Endothelial cell (in vitro differentiated cells): ENCODE measurements around the gene MTMR11. TPM values are rescaled to one million over a fixed set of nuclear protein-coding genes. Genes with fewer than 3 reads are reported as not detected.
"Not testable (repeated sequence)": the region's sequence is repeated elsewhere in the genome, so short reads cannot be mapped to it uniquely, and the experiment has no call there.

Experiments
- DNase-seq: peaks from one replicate; pipeline ENCODE4 v3.0.0; 2021; ENCODE audit warnings: low spot score
- H3K27ac Mint-ChIP-seq: one replicate; pipeline ENCODE4 v1.8.0; 2021; ENCODE audit warnings: mixed read lengths, inconsistent platforms; ENCODE audit not compliant: unreplicated experiment
- H3K27me3 Mint-ChIP-seq: one replicate; pipeline ENCODE4 v1.8.0; 2021; ENCODE audit warnings: mild to moderate bottlenecking, moderate library complexity, mixed read lengths, inconsistent platforms; ENCODE audit not compliant: unreplicated experiment
- H3K36me3 Mint-ChIP-seq: one replicate; pipeline ENCODE4 v1.8.0; 2021; ENCODE audit warnings: mild to moderate bottlenecking, low read depth, mixed read lengths, inconsistent platforms; ENCODE audit not compliant: unreplicated experiment
- H3K4me1 Mint-ChIP-seq: one replicate; pipeline ENCODE4 v1.8.0; 2021; ENCODE audit warnings: mild to moderate bottlenecking, mixed read lengths, inconsistent platforms; ENCODE audit not compliant: unreplicated experiment
- H3K4me3 Mint-ChIP-seq: one replicate; pipeline ENCODE4 v1.8.0; 2021; ENCODE audit warnings: mild to moderate bottlenecking, mixed read lengths, inconsistent platforms; ENCODE audit not compliant: unreplicated experiment
- H3K9me3 Mint-ChIP-seq: one replicate; pipeline ENCODE4 v1.8.0; 2021; ENCODE audit warnings: mixed read lengths, inconsistent platforms; ENCODE audit not compliant: unreplicated experiment
- total RNA-seq: library from RNA; stranded (reverse); fragmentation: NEBNext Ultra II Directional; extraction: Animal tissue kit (Norgen Biotek cat#: 25700); gene quantifications from one replicate; pipeline ENCODE4 v1.2.1, GENCODE V29; 2021; ENCODE audit not compliant: unreplicated experiment
- TF ChIP-seq, protein P1 (sequence below): fragments of 200-600 bp; sonication (generic); IDR thresholded peaks from one replicate; pipeline ENCODE4 v1.5.0; 2021; ENCODE audit warnings: antibody characterized with exemption; ENCODE audit not compliant: unreplicated experiment

Gene MTMR11
- total RNA-seq, 1 donor from 2014 or later: 10.3 TPM

DNA sequence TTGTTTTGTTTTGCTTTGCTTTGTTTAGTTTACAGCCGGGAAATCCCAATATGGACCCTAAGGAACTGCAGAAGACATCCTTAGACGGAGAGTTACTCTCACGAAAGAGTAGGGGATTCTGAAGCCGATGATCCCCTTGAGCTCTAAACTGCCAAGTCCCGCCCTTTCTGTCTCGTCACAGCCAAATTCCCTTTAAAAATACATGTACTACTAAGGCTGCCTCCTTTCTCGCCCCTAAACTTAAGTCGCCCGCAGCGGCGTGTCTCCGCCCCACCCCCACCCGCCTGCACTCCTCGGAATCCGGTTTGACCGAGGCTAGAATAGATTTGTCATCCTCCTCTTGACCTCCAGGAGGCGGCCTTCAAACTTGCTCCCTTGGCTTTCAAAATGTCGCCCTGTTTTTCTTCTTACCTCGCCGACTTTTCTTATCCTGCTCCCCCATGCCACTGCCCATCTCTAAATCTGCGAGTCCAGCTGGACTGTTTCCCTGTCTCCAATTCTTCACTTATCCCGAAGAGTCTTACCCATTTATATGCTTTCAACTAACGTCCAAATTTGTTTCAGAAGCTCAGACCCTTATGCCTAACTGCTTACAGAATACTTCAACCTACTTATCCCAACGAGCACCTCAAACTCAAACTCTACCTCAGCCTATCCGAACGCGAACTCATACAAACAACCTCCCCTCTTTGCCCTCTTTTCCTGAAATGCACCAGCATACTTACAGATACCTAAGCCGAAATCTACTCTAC lies 48.3 kb downstream of the MTMR11 start:
- Mint-ChIP-seq H3K4me1 (no peaks in the 10 kb centered on the region), H3K4me3 (no peak overlapping the region), H3K36me3 (no peaks in the 10 kb centered on the region), H3K27ac (no peak overlapping the region), H3K9me3 (no peaks in the 10 kb centered on the region), H3K27me3 (no peaks in the 10 kb centered on the region)
- peak; percentile 76 for DNase-seq
- TF ChIP-seq, protein P1, sequence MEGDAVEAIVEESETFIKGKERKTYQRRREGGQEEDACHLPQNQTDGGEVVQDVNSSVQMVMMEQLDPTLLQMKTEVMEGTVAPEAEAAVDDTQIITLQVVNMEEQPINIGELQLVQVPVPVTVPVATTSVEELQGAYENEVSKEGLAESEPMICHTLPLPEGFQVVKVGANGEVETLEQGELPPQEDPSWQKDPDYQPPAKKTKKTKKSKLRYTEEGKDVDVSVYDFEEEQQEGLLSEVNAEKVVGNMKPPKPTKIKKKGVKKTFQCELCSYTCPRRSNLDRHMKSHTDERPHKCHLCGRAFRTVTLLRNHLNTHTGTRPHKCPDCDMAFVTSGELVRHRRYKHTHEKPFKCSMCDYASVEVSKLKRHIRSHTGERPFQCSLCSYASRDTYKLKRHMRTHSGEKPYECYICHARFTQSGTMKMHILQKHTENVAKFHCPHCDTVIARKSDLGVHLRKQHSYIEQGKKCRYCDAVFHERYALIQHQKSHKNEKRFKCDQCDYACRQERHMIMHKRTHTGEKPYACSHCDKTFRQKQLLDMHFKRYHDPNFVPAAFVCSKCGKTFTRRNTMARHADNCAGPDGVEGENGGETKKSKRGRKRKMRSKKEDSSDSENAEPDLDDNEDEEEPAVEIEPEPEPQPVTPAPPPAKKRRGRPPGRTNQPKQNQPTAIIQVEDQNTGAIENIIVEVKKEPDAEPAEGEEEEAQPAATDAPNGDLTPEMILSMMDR: peak; percentile 66

DNA sequence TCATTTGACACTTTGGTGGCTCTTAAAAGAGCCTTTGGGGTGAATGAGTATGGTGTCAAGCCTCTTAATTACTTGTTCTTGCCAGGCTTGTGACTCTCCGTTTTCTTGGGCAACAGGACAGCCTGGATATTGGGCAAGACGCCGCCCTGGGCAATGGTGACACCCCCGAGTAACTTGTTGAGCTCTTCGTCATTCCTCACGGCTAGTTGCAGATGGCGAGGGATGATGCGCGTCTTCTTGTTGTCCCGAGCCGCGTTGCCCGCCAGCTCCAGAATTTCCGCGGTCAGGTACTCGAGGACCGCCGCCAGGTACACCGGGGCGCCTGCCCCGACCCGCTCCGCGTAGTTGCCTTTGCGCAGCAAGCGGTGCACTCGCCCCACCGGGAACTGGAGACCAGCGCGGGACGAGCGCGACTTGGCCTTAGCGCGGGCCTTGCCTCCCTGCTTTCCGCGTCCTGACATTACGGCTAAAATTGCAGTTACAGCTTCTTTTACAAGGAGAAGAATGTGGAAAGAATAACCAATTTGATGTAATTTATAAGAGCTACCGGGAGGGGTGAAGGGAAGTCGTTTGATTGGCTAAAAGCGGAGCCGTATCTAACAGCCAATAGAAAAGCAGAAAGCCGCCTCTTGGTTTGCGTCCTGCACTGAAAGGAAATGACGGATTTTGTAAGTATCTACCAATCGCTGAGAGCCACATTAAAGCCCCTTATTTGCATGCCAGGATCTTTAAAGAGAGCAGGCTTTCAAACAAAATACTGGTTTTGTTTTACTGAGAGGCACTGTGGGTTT lies 49.0 kb downstream of the MTMR11 start:
- Mint-ChIP-seq H3K4me1 (no peaks in the 10 kb centered on the region), H3K27ac (no peak overlapping the region), H3K4me3 (no peak overlapping the region), H3K9me3 (no peaks in the 10 kb centered on the region), H3K36me3 (no peaks in the 10 kb centered on the region), H3K27me3 (no peaks in the 10 kb centered on the region)
- TF ChIP-seq, protein P1: no peak
- peak; percentile 53 for DNase-seq

DNA sequence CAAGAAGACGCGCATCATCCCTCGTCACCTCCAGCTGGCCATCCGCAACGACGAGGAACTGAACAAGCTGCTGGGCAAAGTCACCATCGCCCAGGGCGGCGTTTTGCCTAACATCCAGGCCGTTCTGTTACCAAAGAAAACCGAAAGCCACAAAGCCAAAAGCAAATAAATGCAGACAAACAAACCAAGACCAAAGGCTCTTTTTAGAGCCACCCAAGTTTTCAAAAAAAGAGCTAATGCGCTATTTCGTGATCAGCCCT lies 49.6 kb downstream of the MTMR11 start:
- H3K4me3 Mint-ChIP-seq, H3K27ac Mint-ChIP-seq, H3K36me3 Mint-ChIP-seq: not testable (repeated sequence)

DNA sequence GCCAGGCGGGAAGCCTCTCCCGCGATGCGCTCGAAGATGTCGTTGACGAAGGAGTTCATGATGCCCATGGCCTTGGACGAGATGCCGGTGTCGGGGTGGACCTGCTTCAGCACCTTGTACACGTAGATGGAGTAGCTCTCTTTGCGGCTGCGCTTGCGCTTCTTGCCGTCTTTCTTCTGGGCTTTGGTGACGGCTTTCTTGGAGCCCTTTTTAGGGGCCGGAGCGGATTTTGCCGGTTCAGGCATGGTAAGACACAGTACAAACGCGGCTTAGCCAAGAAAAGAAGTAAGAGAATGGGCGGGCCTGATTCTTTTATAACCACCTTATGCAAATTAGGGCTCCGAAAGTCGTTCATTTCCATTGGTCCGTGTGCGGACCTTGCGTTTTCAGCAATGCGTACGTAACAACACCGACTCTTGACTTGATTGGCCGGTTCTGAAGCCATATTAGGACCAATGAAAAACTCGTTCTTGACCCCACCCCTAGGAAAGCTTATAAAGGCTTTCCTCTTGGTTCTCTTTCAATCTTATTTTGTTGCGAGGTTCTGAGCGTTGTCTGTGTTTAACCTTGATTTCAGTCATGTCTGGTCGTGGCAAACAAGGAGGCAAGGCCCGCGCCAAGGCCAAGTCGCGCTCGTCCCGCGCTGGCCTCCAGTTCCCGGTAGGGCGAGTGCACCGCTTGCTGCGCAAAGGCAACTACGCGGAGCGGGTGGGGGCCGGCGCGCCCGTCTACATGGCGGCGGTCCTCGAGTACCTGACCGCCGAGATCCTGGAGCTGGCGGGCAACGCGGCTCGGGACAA lies 50.1 kb downstream of the MTMR11 start:
- peak; percentile 72 for DNase-seq
- TF ChIP-seq, protein P1: no peak
- Mint-ChIP-seq H3K9me3 (no peaks in the 10 kb centered on the region), H3K4me1 (no peaks in the 10 kb centered on the region), H3K27me3 (no peaks in the 10 kb centered on the region), H3K4me3 (no peak overlapping the region), H3K27ac (no peak overlapping the region), H3K36me3 (no peaks in the 10 kb centered on the region)

More for the DNA sequence above, 49.6 kb downstream of the MTMR11 start:
- H3K4me1 Mint-ChIP-seq, DNase-seq, H3K9me3 Mint-ChIP-seq, H3K27me3 Mint-ChIP-seq: not testable (repeated sequence)

DNA sequence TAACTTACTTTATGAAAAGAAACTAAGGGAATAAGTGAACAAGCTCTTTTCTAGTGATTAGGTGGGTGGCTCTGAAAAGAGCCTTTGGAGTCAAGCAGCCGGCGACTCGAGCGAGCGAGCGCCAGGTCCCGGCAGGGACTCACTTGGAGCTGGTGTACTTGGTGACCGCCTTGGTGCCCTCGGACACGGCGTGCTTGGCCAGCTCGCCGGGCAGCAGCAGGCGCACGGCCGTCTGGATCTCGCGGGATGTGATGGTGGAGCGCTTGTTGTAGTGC lies 50.6 kb downstream of the MTMR11 start:
- not testable (repeated sequence) for H3K4me1 Mint-ChIP-seq, H3K27ac Mint-ChIP-seq, DNase-seq, H3K36me3 Mint-ChIP-seq, H3K4me3 Mint-ChIP-seq, H3K27me3 Mint-ChIP-seq, H3K9me3 Mint-ChIP-seq
